Measurements from ENCODE around the gene APBB2.

Gene APBB2

GRCh38 chr4:41183021-41183553 is 31.3 kb downstream of the APBB2 start:
- Histone ChIP-seq H3K4me3 (ENCODE audit: low read length) (no peak overlapping the region), H3K9me3 (ENCODE audit: control insufficient read depth, insufficient read depth, low read length) (no peaks in the 10 kb centered on the region; the same call in 1 of the 2 replicates), H3K27me3 (ENCODE audit: control insufficient read depth, low read length) (no peaks in the 10 kb centered on the region), H3K27ac (ENCODE audit: low read depth, low read length) (no peak overlapping the region), H3K79me2 (ENCODE audit: control insufficient read depth, low read length) (peaks cover 99% of the 10 kb centered on the region), H3K4me1 (ENCODE audit: control insufficient read depth, low read length) (peaks cover 8% of the 10 kb centered on the region), H3F3A (ENCODE audit: control insufficient read depth, insufficient read depth) (no peaks in the 10 kb centered on the region), H3K36me3 (ENCODE audit: control insufficient read depth, low read length) (peaks cover 3% of the 10 kb centered on the region), H3K9me2 (replicated peaks; ENCODE audit: control insufficient read depth, low read length) (no peaks in the 10 kb centered on the region), H3K4me2 (ENCODE audit: low read length) (no peak overlapping the region), H4K20me1 (ENCODE audit: control insufficient read depth, insufficient read depth, low read depth, low read length) (no peaks in the 10 kb centered on the region)
- TF ChIP-seq EZH2phosphoT487 (IDR thresholded peaks at IDR 0.05; ENCODE audit: borderline replicate concordance, low read length) (no peak), CTCF (IDR thresholded peaks at IDR 0.05; ENCODE audit: low read depth, low read length, poor library complexity, severe bottlenecking) (no peak)

- Histone ChIP-seq H3K27me3 (ENCODE audit: control insufficient read depth, low read length) (no peaks in the 10 kb centered on the region), H3F3A (ENCODE audit: control insufficient read depth, insufficient read depth) (no peaks in the 10 kb centered on the region), H3K36me3 (ENCODE audit: control insufficient read depth, low read length) (peaks cover 3% of the 10 kb centered on the region), H3K9me3 (ENCODE audit: control insufficient read depth, insufficient read depth, low read length) (no peaks in the 10 kb centered on the region; the same call in 1 of the 2 replicates), H3K4me3 (ENCODE audit: low read length) (no peak overlapping the region), H3K9me2 (replicated peaks; ENCODE audit: control insufficient read depth, low read length) (no peaks in the 10 kb centered on the region), H3K27ac (ENCODE audit: low read depth, low read length) (no peak overlapping the region), H3K79me2 (ENCODE audit: control insufficient read depth, low read length) (peaks cover 96% of the 10 kb centered on the region), H4K20me1 (ENCODE audit: control insufficient read depth, insufficient read depth, low read depth, low read length) (no peaks in the 10 kb centered on the region), H3K4me2 (ENCODE audit: low read length) (no peak overlapping the region), H3K4me1 (ENCODE audit: control insufficient read depth, low read length) (peaks cover 8% of the 10 kb centered on the region)
- TF ChIP-seq EZH2phosphoT487 (IDR thresholded peaks at IDR 0.05; ENCODE audit: borderline replicate concordance, low read length), result no peak
- TF ChIP-seq CTCF (IDR thresholded peaks at IDR 0.05; ENCODE audit: low read depth, low read length, poor library complexity, severe bottlenecking), result no peak
These were observed 33.3 kb downstream of the APBB2 start for GRCh38 chr4:41181037-41181436.

GRCh38 chr4:41179498-41180195 is 34.7 kb downstream of the APBB2 start:
- H3K4me1 ChIP-seq (ENCODE audit: control insufficient read depth, low read length), result peaks cover 8% of the 10 kb centered on the region
- H3K9me3 ChIP-seq (ENCODE audit: control insufficient read depth, insufficient read depth, low read length), result no peaks in the 10 kb centered on the region; the same call in 1 of the 2 replicates
- no peak overlapping the region for H3K27ac ChIP-seq (ENCODE audit: low read depth, low read length)
- H3F3A ChIP-seq (ENCODE audit: control insufficient read depth, insufficient read depth), result no peaks in the 10 kb centered on the region
- no peak overlapping the region for H3K4me2 ChIP-seq (ENCODE audit: low read length)
- TF ChIP-seq CTCF (IDR thresholded peaks at IDR 0.05; ENCODE audit: low read depth, low read length, poor library complexity, severe bottlenecking), result no peak
- no peak for TF ChIP-seq EZH2phosphoT487 (IDR thresholded peaks at IDR 0.05; ENCODE audit: borderline replicate concordance, low read length)
- no peaks in the 10 kb centered on the region; the same call in 1 of the 2 replicates for H3K36me3 ChIP-seq (ENCODE audit: control insufficient read depth, low read length)
- H3K9me2 ChIP-seq (replicated peaks; ENCODE audit: control insufficient read depth, low read length), result no peaks in the 10 kb centered on the region
- no peak overlapping the region for H3K4me3 ChIP-seq (ENCODE audit: low read length)
- no peaks in the 10 kb centered on the region for H3K27me3 ChIP-seq (ENCODE audit: control insufficient read depth, low read length)
- peaks cover 86% of the 10 kb centered on the region for H3K79me2 ChIP-seq (ENCODE audit: control insufficient read depth, low read length)
- H4K20me1 ChIP-seq (ENCODE audit: control insufficient read depth, insufficient read depth, low read depth, low read length), result no peaks in the 10 kb centered on the region

All from DOHH2 (cell line).